A673 (cell line): ENCODE data around the gene IVNS1ABP.

ENCODE experiments used
- EZH2 ChIP-seq: fragments of 200-600 bp; sonication (generic); IDR thresholded peaks from 2 replicates; pipeline ENCODE4 v1.6.1; 2017; ENCODE audit warnings: borderline replicate concordance, low read depth, mild to moderate bottlenecking, mixed read lengths, antibody characterized with exemption, low read length; ENCODE audit not compliant: poor library complexity, severe bottlenecking
- TF ChIP-seq, protein P1 (sequence below): fragments of 300-800, 200-600 bp; sonication (generic); conservative IDR thresholded peaks from 2 replicates; pipeline ENCODE4 v1.5.1; 2017; ENCODE audit warnings: low read depth, mild to moderate bottlenecking, antibody characterized with exemption, low read length, moderate library complexity, mixed read lengths

DNA sequence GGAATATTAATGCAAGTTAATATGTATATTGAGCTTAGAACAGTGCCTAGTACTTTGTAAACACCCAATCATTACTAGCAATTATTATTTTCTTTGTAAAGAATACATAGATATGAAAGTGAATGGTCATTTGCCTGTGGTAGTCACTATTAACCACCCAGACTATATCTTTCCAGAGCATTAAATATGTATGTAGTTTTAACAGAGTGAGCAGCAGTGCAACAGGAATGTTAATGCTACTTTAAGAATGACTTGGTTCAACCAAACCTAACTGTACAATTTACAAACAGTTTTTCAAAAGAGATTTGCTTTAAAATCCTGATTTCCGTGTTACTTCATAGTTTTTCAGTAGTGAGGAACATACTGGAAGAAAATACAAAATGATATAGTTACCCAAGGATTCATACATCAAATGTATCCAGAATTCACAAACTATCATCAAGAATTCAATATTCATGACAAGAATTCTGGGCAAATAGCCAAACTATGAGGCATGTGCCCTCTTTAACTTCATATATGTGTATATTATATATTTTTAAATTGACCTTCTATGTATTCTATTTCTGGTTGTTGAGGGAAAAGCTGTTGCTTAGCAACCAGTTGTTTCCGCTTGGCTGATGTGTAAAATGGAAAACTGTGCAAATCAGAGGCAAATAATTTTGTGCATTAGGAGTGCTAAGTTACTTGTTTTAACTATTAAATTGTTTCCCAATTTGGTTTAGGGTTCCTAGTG, 34.9 kb upstream of the IVNS1ABP start:
- TF ChIP-seq, protein P1, sequence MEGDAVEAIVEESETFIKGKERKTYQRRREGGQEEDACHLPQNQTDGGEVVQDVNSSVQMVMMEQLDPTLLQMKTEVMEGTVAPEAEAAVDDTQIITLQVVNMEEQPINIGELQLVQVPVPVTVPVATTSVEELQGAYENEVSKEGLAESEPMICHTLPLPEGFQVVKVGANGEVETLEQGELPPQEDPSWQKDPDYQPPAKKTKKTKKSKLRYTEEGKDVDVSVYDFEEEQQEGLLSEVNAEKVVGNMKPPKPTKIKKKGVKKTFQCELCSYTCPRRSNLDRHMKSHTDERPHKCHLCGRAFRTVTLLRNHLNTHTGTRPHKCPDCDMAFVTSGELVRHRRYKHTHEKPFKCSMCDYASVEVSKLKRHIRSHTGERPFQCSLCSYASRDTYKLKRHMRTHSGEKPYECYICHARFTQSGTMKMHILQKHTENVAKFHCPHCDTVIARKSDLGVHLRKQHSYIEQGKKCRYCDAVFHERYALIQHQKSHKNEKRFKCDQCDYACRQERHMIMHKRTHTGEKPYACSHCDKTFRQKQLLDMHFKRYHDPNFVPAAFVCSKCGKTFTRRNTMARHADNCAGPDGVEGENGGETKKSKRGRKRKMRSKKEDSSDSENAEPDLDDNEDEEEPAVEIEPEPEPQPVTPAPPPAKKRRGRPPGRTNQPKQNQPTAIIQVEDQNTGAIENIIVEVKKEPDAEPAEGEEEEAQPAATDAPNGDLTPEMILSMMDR, result no peak
- no peak for TF ChIP-seq EZH2
